GM19043 (cell line): Measurements from ENCODE around the gene SERHL2.
"Not testable (repeated sequence)": the region's sequence is repeated elsewhere in the genome, so short reads cannot be mapped to it uniquely, and the experiment has no call there.

Experiments
- ATAC-seq: cut with Tn5 transposase; IDR thresholded peaks from one replicate; pipeline ENCODE4 v1.9.1; 2021; ENCODE audit warnings: low read depth; ENCODE audit not compliant: unreplicated experiment

SERHL2 gene

DNA sequence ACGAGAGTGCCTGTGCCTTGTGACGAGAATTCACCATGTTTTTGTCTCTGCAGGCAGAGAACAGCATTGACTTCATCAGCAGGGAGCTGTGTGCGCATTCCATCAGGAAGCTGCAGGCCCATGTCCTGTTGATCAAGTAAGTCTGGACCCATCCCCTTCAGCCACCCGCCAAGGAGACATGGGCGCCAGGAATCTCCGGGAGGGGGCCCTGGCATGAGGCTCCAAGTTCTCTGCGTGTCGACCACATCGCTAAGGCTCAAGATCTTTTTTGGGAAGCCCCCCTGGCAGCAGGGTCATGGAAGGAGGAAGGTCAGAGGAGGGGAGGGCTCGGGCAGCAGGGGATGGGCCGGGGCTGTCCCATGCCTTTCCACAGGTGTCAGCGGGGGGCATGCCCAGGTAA is 17.3 kb downstream of the SERHL2 start:
- ATAC-seq: not testable (repeated sequence)

DNA sequence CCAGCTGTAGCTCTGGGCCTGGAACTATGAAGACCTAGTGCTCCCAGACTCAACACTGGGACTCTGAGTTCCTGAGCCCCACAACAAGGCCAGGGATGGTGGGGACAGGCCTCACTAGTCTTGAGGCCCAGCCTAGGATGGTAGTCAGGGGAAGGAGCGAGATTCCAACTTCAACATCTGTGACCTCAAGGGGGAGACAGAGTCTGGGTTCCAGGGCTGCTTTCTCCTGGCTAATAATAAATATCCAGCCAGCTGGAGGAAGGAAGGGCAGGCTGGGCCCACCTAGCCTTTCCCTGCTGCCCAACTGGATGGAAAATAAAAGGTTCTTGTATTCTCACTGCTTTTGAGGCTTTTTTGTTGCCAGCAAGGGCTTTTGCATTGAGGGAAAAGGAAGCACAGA is 20.3 kb downstream of the SERHL2 start:
- not testable (repeated sequence) for ATAC-seq

DNA sequence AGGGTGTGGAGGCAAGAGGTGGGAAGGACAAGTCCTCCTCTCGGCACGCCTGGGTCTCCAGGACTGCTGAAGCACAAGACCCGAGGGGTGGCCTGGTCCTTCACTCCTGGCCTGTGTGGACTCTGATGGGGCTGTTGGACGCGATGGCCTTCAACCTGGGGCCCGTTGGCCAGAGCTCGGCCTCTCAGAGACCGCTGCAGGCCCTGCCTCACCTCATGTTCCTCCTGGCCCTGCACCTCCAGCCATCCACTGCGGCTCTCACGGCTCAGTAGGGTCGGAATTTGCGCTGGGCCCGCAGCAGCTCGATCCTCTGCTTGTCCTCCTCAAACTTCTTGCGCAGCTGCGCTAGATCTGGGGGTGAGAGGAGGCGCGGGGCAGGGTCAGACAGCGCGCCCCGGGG is 20.7 kb downstream of the SERHL2 start:
- not testable (repeated sequence) for ATAC-seq

DNA sequence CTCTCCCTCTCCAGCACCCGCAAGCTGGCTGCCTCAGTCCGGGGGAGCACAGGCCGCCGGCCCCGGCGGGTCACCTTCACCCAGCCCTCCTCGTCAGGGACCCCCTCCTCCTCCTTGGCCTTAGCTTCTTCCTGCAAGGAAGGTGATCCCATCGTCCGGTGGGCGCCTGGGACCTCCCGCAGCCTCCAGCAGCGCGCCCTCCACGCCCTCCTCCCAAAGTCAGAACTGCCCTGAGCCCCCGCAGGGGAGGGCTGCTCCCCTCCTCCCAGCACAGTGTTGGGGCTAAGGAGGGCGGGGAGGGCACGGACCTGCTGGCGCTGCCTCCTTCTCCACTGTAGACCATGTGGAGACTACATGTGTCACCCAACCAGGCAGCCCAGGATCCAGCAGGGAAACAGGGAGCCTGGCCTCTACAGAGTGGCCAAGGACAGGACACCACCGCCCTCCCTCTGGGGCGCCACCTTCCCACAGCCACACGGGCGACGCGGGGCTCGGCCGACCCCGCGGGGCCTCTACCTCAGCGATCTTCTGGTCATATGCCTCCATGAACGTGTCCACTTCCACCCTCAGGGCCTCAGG is 22.3 kb downstream of the SERHL2 start:
- not testable (repeated sequence) for ATAC-seq

DNA sequence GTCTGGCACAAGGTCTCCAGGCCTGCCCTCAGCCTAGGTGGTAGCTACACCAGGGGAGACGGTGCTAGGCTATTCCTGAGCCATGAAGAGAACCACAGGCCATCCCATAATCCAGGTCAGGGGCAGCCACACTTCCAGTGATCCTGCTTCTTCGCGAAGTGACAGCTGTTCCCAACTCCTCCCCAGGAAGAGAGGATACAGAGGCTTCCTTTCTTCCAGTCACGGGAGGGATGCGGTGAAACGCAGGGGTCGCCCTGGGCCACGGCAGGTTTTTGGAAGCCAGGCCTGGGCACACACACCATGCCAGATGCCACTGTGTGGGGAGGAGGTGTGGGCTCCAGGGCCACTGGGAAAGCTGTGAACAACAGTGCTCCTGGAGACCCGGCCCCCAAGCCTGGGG is 23.4 kb downstream of the SERHL2 start:
- ATAC-seq: not testable (repeated sequence)

DNA sequence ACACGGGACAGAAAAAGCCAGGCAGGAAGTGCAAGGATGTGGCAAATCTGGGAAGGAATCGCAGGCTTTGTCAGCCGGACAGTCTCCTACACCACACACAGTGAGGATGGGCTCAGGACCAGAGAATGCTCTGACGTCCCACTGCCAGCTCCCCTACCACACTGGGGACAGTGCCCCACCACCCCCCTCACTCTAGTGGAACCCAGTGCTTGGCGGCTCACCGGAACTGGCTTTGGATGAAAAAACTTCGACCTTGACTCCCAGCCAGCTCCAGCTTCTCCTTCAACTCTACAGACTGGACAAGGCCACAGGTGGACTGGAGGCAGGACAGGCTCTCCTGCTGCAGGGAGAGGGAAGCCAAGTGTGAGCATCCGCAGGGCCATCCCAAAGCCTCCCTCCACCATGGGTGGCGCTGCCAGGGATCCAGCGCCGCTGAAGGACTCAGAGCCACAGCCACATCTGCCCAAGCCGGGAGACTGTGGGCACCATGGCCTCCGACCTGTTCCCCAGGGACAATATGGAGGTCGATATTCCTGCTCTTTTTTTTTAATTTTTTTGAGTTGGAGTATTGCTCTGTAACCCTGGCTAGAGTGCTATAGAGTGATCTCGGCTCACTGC is 24.0 kb downstream of the SERHL2 start:
- no peak for ATAC-seq

DNA sequence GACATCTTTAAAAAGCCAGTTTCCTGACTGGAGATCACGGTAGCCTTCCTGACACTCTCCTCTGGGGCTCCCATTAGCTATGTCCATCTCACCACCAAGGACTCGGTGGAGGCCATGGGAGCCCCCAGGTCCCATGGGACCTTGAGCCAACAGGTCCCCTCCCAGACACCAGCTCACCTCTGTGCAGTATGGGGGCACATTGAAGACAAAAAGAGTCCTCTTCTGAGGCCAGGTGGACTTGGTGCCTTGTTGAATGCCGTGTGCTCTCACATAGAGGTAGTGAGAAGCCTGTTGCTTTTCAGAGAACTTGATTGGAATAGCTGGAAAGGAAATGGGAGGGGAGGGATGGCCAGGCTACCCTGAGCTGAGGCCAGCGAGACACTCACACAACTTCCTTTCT is 26.3 kb downstream of the SERHL2 start:
- not testable (repeated sequence) for ATAC-seq

DNA sequence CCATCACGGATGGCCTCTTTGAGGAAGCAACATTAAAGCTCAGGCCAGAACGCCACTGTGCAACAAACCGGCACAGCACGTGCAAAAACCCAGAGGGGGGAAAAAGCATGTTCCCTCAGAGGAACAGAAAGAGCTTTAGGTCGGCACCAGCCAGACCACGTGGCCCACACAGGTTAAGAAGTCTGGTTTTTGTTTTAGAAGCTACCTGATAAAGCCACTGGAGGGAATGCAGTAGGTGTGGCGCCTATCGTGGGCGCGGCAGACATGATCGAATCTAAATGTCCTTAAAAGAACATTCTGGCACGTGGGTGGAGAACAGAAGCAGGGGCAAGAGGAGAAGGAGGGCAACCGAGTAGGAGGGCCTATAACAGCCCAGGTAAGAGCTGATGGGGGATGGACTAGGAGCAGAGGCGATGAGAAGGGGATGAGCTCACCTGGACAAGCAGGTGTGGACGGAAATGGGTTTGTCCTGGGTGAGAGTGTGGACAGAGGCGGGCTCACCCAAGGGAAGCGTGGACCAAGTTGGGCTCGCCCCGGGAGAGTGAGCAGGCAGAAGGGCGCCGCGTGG is 27.5 kb downstream of the SERHL2 start:
- not testable (repeated sequence) for ATAC-seq

DNA sequence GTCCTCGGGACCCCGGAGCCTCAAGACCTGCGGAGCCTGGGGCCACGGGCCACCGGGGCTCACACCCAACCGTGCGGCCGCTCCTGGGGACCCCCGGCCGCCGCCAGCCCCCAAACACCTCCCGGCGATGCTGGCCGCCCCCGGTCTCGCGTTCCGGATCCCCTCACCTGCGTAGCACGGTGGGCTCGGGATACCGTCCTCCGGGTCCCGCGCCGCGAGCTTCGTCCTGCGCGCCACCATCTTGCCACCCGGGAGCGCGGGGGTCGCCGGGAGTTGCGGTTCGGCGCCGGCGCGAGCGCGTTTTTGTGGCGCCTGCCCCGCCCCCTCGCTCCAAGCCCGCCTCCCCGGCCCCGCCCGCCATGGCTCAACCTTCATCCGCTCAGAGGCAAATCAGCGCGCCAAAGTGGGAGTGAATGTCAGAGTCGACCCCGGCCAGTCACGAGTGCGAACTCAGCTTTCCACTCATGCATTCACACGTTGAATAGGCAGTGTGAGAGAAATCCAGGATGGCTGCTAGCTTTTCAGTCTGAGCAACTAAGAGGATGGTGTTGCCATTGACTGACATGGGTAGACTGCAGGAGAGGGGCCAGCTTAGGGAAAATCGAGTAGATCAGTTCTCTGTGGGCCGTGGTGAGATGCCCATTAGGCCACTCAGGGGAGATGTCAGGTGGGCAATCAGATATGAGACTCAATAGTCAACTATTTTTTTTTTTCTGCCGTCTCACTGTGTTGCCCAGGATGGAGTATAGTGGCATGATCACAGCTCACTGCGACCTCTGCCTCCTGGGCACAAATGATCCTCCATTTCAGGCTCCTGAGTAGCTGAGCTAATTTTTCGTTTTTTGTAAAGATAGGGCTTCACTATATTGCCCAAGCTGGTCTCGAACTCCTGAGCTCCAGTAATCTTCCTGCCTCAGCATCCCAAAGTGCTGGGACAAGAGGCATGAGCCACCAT is 28.3 kb downstream of the SERHL2 start:
- ATAC-seq: no peak

DNA sequence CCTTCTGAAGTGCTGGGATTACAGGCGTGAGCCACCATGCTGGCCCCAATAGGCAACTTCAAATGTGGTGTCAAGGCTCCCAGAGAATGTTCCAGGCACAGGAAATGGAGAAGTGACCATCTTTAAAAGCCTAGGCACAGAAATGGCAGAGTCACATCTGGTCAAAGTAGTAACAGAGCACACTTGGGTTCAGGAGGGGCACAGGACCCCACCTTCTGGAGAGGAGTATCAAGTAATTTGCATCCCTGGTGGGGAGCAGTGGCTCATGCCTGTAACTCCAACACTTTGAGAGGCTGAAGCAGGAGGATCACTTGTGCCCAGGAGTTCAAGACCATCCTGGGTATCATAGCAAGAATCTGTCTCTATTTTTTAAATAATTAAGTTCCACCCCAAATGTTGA is 29.2 kb downstream of the SERHL2 start:
- no peak for ATAC-seq

DNA sequence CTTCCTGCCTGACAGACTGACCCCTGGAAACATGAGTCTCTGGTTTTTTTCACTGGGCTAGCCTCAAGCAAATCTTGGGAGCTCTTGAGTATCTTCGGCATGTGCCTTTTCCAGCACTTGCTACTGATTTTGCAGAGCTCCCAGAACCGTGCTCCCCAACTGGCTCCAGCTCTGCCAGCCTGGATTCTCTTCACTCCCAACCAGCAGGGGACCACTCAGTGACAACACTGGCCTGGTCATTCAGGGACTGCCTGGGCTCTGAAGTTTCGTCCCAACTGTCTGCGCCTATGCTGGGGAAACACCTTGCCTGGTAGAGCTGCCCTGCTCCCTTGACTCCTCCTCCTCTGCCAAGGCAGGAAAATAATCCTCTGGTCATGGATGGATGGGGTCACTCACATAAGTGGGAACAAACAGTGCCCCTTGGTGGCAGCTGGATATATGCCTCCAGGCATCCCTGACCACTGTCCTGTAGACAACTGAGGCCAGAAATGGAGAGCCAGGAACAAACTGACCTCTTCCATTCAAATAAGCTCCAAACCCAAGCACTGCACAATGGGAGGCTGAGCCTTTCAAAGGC is 30.7 kb downstream of the SERHL2 start:
- ATAC-seq: no peak

DNA sequence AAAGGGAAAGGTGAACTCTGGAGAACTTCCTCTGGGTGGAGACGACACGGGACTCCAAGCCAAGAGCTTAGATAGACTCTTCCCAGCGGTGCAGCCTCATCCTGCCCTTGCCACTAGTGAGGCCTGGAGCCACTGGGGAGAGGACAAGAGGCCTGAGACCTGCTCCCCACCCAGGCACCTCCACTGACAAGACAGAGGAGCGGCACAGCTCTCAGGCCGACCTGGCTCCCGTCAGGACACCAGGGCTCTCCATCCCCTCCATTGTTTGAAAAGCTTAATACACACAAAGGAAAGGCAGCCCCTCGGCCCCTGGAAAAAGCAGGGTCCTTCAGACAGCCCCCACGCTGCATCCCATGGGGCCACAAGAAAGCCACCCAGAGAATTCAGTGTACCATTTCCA is 31.3 kb downstream of the SERHL2 start:
- ATAC-seq: no peak

DNA sequence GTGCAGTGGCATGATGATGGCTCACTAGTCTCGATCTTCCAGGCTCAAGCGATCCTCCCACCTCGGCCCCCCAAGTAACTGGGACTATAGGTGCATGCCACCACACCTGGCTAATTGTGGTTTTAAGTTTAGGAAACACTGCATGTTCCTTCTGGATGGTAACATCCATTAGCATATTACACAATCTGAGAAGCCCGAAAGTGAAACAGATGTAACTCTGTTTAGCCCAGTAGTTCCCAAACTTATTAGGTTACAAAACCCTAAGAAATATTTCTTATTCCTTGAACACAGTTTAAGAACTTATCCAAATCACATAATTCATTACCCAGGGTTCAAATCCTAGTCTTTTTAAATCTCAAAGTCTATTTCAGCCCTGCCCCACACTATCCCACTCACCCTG is 32.6 kb downstream of the SERHL2 start:
- no peak for ATAC-seq

DNA sequence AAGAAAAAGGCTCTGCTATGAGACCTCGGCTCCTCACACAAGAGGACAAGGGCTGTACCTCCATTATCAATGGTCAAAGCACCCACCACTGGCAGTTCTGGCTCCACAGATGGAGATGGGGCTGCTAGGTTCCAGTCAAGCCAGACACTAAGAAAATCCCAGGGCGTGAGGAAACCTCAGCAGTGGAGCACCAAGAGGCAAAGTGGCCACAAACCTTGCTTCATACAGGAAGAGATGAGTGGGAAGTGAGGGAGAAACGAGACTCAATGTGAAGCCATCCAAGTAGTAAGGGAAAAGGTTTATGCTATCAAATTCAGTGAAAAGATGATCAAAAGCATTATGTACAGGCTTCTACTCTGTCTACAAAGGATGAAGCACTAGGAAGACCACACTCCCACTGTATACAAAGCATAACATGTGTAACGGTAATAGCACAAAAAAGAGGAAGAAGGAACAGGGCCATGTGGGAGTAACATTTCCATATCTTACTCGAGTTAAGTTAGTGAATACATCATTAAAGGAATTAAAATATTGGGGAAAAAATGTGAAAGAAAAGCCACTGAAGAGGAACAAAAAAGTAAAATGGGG is 33.9 kb downstream of the SERHL2 start:
- ATAC-seq: no peak

DNA sequence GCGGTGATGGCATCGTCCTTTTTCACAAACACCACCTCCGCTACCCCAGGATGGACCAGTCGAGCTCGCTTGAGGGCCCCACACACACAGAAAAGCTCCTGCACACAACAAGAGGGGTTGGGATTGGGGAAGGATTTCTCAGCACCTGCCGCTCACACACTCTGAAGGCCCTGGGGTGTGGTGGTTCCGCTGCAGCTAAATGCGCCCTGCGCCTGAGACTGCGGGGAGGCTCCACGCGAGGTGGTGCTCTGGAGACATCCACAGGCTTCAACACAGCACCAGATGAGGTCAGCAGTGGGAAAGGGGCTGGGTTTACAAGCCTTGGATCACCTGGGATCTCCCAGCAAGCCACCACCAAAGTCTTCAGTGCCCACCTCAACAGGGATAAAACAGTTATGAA is 38.2 kb downstream of the SERHL2 start:
- no peak for ATAC-seq

DNA sequence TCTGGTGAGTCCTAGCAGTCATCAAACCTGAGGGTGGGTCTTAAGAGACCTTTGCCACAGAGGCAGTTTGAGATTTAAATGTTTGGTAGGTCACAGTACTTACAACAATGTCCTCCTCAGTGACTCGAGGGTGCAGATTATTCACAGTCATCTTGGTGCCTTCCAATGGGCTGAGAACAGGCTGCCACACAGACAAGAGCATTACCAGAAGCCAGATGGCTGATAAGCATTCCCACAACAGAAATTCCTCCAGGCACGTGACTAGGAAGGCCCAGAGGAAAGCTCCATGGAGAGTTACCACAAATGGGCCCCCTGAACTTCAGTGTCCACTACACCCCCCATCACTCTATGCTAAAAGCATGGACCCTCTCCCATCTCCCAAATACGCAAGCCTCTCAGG is 41.7 kb downstream of the SERHL2 start:
- ATAC-seq: no peak

DNA sequence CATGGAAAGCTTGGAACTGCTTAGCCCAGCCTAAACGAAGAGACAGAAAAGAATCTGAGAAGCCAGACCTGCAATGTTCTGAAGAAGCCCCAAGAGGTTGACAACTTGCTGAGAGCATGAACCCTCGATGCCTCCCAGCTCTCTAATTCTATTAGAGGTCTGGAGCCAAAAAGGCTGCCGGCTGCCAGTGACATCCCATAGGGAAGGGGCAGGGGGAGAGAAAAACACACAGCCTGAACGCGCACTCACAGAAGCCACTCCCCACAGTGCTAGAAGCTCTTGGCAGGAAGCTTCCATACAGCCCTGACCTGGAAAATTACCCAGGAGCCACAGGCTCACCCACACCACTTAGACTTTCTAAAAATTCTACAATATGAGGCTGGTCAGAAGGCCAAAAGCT is 42.6 kb downstream of the SERHL2 start:
- no peak for ATAC-seq

DNA sequence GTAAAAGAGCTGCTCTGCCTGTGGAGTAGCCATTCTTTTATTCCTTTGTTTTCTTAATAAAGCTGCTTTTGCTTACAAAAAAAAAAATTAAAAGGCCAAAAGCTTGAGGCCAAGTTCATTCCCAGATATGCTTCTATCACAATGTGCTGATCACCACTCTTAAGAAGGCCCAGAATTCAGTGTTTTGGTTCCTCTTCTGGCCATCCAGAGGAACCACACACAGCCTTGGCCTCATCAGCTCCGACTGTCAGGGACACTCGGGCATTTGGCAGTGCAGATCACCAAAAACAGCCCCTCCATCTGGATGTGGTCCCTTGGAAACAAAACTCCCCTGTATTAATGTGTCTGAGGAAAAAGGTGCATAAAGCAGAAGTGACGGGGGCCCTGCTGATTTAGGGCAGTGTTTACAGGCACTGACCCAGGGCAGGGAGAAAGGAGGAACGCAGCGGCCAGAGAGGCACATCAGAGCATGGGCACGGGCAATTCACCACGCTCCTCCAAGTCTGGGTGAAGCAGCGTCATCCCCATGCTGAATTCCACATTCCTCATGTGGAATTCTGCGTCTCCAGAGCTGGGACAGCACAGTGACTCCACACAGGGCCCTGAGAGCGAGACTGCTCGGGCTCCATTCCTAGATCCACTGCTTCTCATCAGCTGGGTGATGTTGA is 43.2 kb downstream of the SERHL2 start:
- no peak for ATAC-seq

DNA sequence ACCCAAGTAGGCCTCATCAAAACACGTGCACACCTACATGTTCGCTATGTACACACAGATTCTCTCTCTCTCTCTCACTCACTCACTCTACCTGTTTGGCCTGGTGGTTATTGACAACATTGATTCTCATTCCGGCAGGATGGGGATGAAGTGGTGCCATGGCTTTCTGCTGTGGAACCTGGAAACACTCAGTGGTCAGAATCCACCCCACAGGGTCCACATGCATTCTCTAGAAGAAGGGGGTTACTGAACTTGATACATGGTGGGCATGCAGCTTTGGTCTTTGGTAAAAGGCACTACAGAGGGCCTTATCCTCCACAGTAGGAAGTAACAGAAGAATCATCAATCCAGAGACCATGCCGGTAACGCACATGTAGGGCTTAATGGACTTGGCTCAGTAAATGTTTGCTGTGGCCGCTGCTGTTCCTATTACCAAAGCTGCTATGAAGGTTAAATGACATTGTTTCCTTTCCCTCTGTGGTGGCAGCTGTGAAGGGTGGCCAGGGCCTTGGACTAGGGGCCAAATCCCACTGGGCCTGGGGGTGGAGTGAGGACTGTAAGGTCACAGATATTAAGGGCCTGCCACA is 48.2 kb downstream of the SERHL2 start:
- no peak for ATAC-seq

DNA sequence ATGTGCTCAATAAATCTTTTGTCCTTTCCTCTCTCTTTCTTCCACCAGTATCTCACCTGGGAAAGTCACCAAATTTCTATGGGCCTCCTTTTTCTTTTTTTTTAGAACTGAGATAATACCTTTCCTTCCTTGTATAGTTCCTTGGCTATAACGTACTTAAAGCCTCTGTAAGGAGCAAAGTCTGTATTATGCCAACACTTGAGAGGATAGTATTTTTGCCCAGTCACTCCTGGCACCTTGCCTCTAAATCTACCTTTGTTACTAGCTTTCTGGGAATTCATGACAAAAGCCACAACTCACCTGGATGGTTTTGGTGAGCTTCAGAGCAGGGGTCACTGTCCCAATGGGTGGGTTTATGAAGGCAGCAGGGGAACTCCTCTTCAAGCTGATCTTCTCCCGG is 48.7 kb downstream of the SERHL2 start:
- no peak for ATAC-seq
